Measurements from ENCODE around the gene NOBOX.
A peak's percentile ranks its signal among the peaks of the same experiment; 100 is the strongest.
"Not testable (repeated sequence)": the region's sequence is repeated elsewhere in the genome, so short reads cannot be mapped to it uniquely, and the experiment has no call there.

Gene NOBOX

GRCh38 chr7:144436500-144436899, 33.0 kb upstream of the NOBOX start:
- H3K27ac ChIP-seq: no peak overlapping the region
- no peak for TF ChIP-seq CTCF (conservative IDR thresholded peaks at IDR 0.05; ENCODE audit: low read depth)
- no peak for DNase-seq (ENCODE audit: low spot score)
- CTCF ChIA-PET: no interaction called here
- POLR2A ChIA-PET (ENCODE audit: low non-redundant PET): no interaction called here

GRCh38 chr7:144428431-144428830, 24.9 kb upstream of the NOBOX start:
- no peak for DNase-seq (ENCODE audit: low spot score)
- no peak overlapping the region for H3K27ac ChIP-seq
- POLR2A ChIA-PET (ENCODE audit: low non-redundant PET): no interaction called here
- CTCF ChIA-PET: no interaction called here
- no peak for TF ChIP-seq CTCF (conservative IDR thresholded peaks at IDR 0.05; ENCODE audit: low read depth)

GRCh38 chr7:144427539-144427938, 24.0 kb upstream of the NOBOX start:
- DNase-seq (ENCODE audit: low spot score); POLR2A ChIA-PET (ENCODE audit: low non-redundant PET); CTCF ChIA-PET; H3K27ac ChIP-seq: not testable (repeated sequence)

- POLR2A ChIA-PET (ENCODE audit: low non-redundant PET); DNase-seq (ENCODE audit: low spot score); CTCF ChIA-PET; H3K27ac ChIP-seq: not testable (repeated sequence)
These were observed 15.4 kb upstream of the NOBOX start for GRCh38 chr7:144418931-144419330.

- POLR2A ChIA-PET (ENCODE audit: low non-redundant PET): no interaction called here
These were observed 12.8 kb upstream of the NOBOX start for GRCh38 chr7:144416341-144416740.

GRCh38 chr7:144415858-144416257, 12.4 kb upstream of the NOBOX start:
- ChIA-PET POLR2A (ENCODE audit: low non-redundant PET) (no interaction called here), CTCF (interaction anchor here (0.5 kb wide), 1 partner anchor 22 kb away, joined by 3 read pairs; no protein-coding TSS in a partner anchor)
- no peak overlapping the region for H3K27ac ChIP-seq
- no peak for DNase-seq (ENCODE audit: low spot score)
- TF ChIP-seq CTCF (conservative IDR thresholded peaks at IDR 0.05; ENCODE audit: low read depth): no peak

More at GRCh38 chr7:144416341-144416740, 12.8 kb upstream of the NOBOX start:
- no peak for TF ChIP-seq CTCF (conservative IDR thresholded peaks at IDR 0.05; ENCODE audit: low read depth)
- CTCF ChIA-PET: no interaction called here
- peak; percentile 43 for DNase-seq (ENCODE audit: low spot score)
- H3K27ac ChIP-seq: no peak overlapping the region

- no peak for TF ChIP-seq CTCF (conservative IDR thresholded peaks at IDR 0.05; ENCODE audit: low read depth)
- POLR2A ChIA-PET (ENCODE audit: low non-redundant PET): no interaction called here
- CTCF ChIA-PET: no interaction called here
- H3K27ac ChIP-seq: no peak overlapping the region
- DNase-seq (ENCODE audit: low spot score): no peak
These were observed 11.3 kb upstream of the NOBOX start for GRCh38 chr7:144414815-144415214.

GRCh38 chr7:144410441-144410840, 6.9 kb upstream of the NOBOX start:
- ChIA-PET CTCF (no interaction called here), POLR2A (ENCODE audit: low non-redundant PET) (no interaction called here)
- H3K27ac ChIP-seq: no peak overlapping the region
- no peak for DNase-seq (ENCODE audit: low spot score)
- no peak for TF ChIP-seq CTCF (conservative IDR thresholded peaks at IDR 0.05; ENCODE audit: low read depth)
